Calu3 (cell line): Measurements from ENCODE around the gene DGKZ. TPM values are rescaled to one million over a fixed set of nuclear protein-coding genes. Genes with fewer than 3 reads are reported as not detected.

ENCODE experiments used
- BruUV-seq: library from RNA; stranded (reverse); fragments of 400-500 nt; replicated peaks from 2 replicates; lab custom pipeline; 2021; lab: Mats Ljungman, UMichigan
- CTCF ChIA-PET: fragments of 300-600 bp; sonication (Branson Sonifier 250); formaldehyde crosslinking; loops from one replicate; lab custom pipeline; 2022; ENCODE audit warnings: antibody characterized with exemption; lab: Charles Lee
- DNase-seq: peaks from one replicate; pipeline ENCODE4 v3.0.0; 2022
- H3K27ac Mint-ChIP-seq: one replicate; pipeline ENCODE4 v1.8.0; 2022; ENCODE audit warnings: mixed read lengths; ENCODE audit not compliant: unreplicated experiment
- H3K27me3 Mint-ChIP-seq: one replicate; pipeline ENCODE4 v1.8.0; 2022; ENCODE audit warnings: mixed read lengths; ENCODE audit not compliant: unreplicated experiment
- H3K36me3 Mint-ChIP-seq: one replicate; pipeline ENCODE4 v1.8.0; 2022; ENCODE audit warnings: mild to moderate bottlenecking, moderate library complexity, mixed read lengths; ENCODE audit not compliant: insufficient read depth, unreplicated experiment
- H3K4me1 Mint-ChIP-seq: one replicate; pipeline ENCODE4 v1.8.0; 2022; ENCODE audit warnings: mild to moderate bottlenecking, low read depth, mixed read lengths; ENCODE audit not compliant: unreplicated experiment
- H3K4me3 Mint-ChIP-seq: one replicate; pipeline ENCODE4 v1.8.0; 2022; ENCODE audit warnings: mild to moderate bottlenecking, low read depth, moderate library complexity, mixed read lengths; ENCODE audit not compliant: unreplicated experiment
- H3K9me3 Mint-ChIP-seq: one replicate; pipeline ENCODE4 v1.8.0; 2022; ENCODE audit warnings: low read depth, mixed read lengths; ENCODE audit not compliant: unreplicated experiment
- intact Hi-C: fragments of 100-400 bp; cut with micrococcal nuclease; formaldehyde crosslinking; loops from one replicate; pipeline ENCODE4 v1.10.0; 2022; ENCODE audit not compliant: unreplicated experiment
- microRNA-seq: library from miRNA; unstranded; fragments of <30 nt; microRNA quantifications from one replicate; pipeline ENCODE4 v1.2.0, GENCODE V29; 2022
- total RNA-seq: library from RNA; stranded (reverse); gene quantifications from 2 replicates; pipeline ENCODE4 v1.2.3, GENCODE V29; 2022
- TF ChIP-seq, protein P1 (sequence below): fragments of 200-600 bp; IDR thresholded peaks from one replicate; pipeline ENCODE4 v1.8.0; 2022; ENCODE audit warnings: antibody characterized with exemption; ENCODE audit not compliant: unreplicated experiment

Gene DGKZ
- total RNA-seq, 1 experiment from 2014 or later: 38.0 TPM

DNA sequence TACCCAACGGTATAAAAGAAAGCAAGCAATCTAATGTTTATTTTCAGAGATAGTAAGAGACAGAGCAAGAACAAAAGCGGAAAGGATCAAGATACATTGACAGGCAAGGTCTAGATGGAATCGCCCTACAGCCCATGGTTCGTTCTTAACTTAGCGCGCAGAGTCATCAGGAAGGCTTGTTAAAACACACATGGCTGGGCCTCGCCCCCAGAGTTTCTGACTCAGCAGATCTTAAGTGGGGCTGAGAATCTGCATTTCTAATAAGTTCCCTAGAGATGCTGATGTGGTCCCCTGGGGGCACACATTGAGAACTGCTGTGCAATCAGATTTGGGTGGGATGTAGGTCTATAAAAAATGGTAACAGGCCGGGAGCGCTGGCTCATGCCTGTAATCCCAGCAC, 80.1 kb downstream of the DGKZ start:
- Mint-ChIP-seq H3K36me3 (peaks cover 5% of the 10 kb centered on the region), H3K4me3 (no peak overlapping the region), H3K9me3 (no peaks in the 10 kb centered on the region), H3K4me1 (no peaks in the 10 kb centered on the region), H3K27ac (no peak overlapping the region), H3K27me3 (no peaks in the 10 kb centered on the region)
- DNase-seq: no peak
- CTCF ChIA-PET: no interaction called here
- intact Hi-C loops: no loop called here
- no TSS peak for BruUV-seq
- TF ChIP-seq, protein P1, sequence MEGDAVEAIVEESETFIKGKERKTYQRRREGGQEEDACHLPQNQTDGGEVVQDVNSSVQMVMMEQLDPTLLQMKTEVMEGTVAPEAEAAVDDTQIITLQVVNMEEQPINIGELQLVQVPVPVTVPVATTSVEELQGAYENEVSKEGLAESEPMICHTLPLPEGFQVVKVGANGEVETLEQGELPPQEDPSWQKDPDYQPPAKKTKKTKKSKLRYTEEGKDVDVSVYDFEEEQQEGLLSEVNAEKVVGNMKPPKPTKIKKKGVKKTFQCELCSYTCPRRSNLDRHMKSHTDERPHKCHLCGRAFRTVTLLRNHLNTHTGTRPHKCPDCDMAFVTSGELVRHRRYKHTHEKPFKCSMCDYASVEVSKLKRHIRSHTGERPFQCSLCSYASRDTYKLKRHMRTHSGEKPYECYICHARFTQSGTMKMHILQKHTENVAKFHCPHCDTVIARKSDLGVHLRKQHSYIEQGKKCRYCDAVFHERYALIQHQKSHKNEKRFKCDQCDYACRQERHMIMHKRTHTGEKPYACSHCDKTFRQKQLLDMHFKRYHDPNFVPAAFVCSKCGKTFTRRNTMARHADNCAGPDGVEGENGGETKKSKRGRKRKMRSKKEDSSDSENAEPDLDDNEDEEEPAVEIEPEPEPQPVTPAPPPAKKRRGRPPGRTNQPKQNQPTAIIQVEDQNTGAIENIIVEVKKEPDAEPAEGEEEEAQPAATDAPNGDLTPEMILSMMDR: no peak

DNA sequence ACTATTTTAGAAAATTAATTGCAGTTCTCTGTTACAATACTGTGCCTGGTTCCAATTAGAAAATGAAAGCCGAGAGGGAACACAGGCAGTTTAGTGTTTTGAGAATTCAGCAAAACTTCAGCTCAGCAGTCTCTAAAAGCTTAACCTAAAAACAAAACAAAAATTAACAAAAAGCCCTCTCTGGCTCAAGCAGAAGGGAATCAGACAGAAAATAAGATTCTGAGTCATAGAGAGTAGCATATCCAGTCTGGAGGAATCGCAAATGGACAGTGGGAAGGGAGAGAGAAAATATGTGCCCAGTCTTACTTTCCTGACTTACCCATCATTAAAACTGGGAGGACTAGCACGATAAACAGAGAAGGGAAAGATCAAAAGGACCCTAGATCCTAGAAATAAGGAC, 82.5 kb downstream of the DGKZ start:
- CTCF ChIA-PET: no interaction called here
- Mint-ChIP-seq H3K27me3 (no peaks in the 10 kb centered on the region), H3K4me3 (no peak overlapping the region), H3K27ac (no peak overlapping the region), H3K36me3 (peaks cover 5% of the 10 kb centered on the region), H3K9me3 (no peaks in the 10 kb centered on the region), H3K4me1 (no peaks in the 10 kb centered on the region)
- intact Hi-C loops: no loop called here
- BruUV-seq: no TSS peak
- DNase-seq: no peak
- TF ChIP-seq, protein P1: no peak

Small RNA genes lying within 50 kb of the gene (microRNA-seq; reads per million reads assigned to microRNA genes)
- 1.4 reads per million for gene MIR4688

Other genes starting within 250 kb of the DGKZ start
- 18.8 and 20.5 TPM in 2 replicates for gene PHF21A, start 226.0 kb upstream of the DGKZ start, total RNA-seq
- gene CREB3L1, start 69.8 kb upstream of the DGKZ start, total RNA-seq: 0.61 TPM in 1 of 2 replicates, not detected in the other
- 74.9 and 139 TPM in 2 replicates for gene MDK, start 34.2 kb downstream of the DGKZ start, total RNA-seq
- not detected in 2 replicates for gene CHRM4, start 44.3 kb downstream of the DGKZ start, total RNA-seq
- gene AMBRA1, start 246.6 kb downstream of the DGKZ start, total RNA-seq: 35.0 and 42.2 TPM in 2 replicates